HCT116 (cell line): ENCODE results near the gene ZC2HC1C. TPM values are rescaled to one million over a fixed set of nuclear protein-coding genes. Genes with fewer than 3 reads are reported as not detected.

ENCODE experiments used
- ATAC-seq: fragments of 200-7000 bp; cut with Tn5 transposase; 2 replicates; pipeline ENCODE4 v1.9.1; 2020; ENCODE audit warnings: mild to moderate bottlenecking, moderate library complexity
- BruUV-seq: library from RNA; stranded (reverse); fragments of 400-500 nt; replicated peaks from 2 replicates; lab custom pipeline; 2021; lab: Mats Ljungman, UMichigan
- CTCF ChIA-PET: fragments of 300-600 bp; sonication (Branson Sonifier 250); formaldehyde crosslinking; loops from one replicate; lab custom pipeline; 2021; ENCODE audit warnings: antibody characterized with exemption; lab: Charles Lee
- POLR2A ChIA-PET: fragments of 300-600, 350-600 bp; sonication (Branson Sonifier 250); formaldehyde crosslinking; loops from one replicate; lab custom pipeline; 2021; ENCODE audit warnings: antibody characterized with exemption; lab: Charles Lee
- RAD21 ChIA-PET, 2 experiments: fragments of 300-600 bp; sonication (Branson Sonifier 250); formaldehyde crosslinking; loops; one replicate each; lab custom pipeline; 2023; ENCODE audit warnings: low total read pairs in 2 of 2; ENCODE audit not compliant: uncharacterized antibody in 2 of 2, unreplicated experiment in 2 of 2, low non-redundant PET in 1 of 2; lab: Charles Lee
- DNase-seq: peaks from one replicate; pipeline ENCODE4 v3.0.0-alpha.2; 2010; ENCODE audit warnings: low read depth, low spot score
- H2AFZ ChIP-seq: fragments of 200-600 bp; shearing (Covaris generic), sonication (generic); 2 replicates; pipeline ENCODE4 v1.6.1; 2017; ENCODE audit warnings: low read depth, mixed run types, mixed read lengths, antibody characterized with exemption, low read length; ENCODE audit not compliant: poor library complexity, severe bottlenecking
- H3K27ac ChIP-seq: 2 replicates; pipeline ENCODE4 v1.5.1; 2012; ENCODE audit warnings: low read depth, low read length
- H3K27me3 ChIP-seq: fragments of 200-600 bp; sonication (generic); 2 replicates; pipeline ENCODE4 v1.6.1; 2016; ENCODE audit warnings: mixed run types, low read length, mixed read lengths; ENCODE audit not compliant: insufficient read depth
- H3K36me3 ChIP-seq, 2 experiments: fragments of 200-500 bp in 1 of 2; fragments of 200-600 bp in 1 of 2; sonication (Bioruptor generic) in 1 of 2; sonication (generic) in 1 of 2; 2 replicates each; pipeline versions ENCODE4 v1.5.1 to v1.6.1; 2014 to 2016; ENCODE audit warnings: low read length in 2 of 2, inconsistent platforms in 1 of 2, mixed read lengths in 1 of 2, mixed run types in 1 of 2; ENCODE audit not compliant: insufficient read depth in 2 of 2, control insufficient read depth in 1 of 2
- H3K4me1 ChIP-seq, 2 experiments: fragments of 200-600 bp in 1 of 2; sonication (generic) in 1 of 2; 2 replicates each; pipeline versions ENCODE4 v1.5.1 to v1.6.1; 2012 to 2017; ENCODE audit warnings: low read length in 2 of 2, inconsistent platforms in 1 of 2, mild to moderate bottlenecking in 1 of 2, mixed read lengths in 1 of 2, mixed run types in 1 of 2, moderate library complexity in 1 of 2; ENCODE audit not compliant: insufficient read depth in 2 of 2, control insufficient read depth in 1 of 2
- H3K4me2 ChIP-seq: fragments of 200-600 bp; sonication (generic); 2 replicates; pipeline ENCODE4 v1.6.1; 2017; ENCODE audit warnings: mixed run types, low read length, mixed read lengths
- H3K4me3 ChIP-seq, 2 experiments: fragments of 200-600 bp in 1 of 2; sonication (generic) in 1 of 2; replicated peaks in 1 of 2; 2 replicates each; pipeline ENCODE4 v1.5.1; 2011 to 2016; ENCODE audit warnings: low read length in 2 of 2, control low read depth in 1 of 2, low read depth in 1 of 2, mild to moderate bottlenecking in 1 of 2, mixed read lengths in 1 of 2, mixed run types in 1 of 2
- H3K79me2 ChIP-seq: fragments of 200-600 bp; sonication (generic); 2 replicates; pipeline ENCODE4 v1.6.1; 2017; ENCODE audit warnings: mild to moderate bottlenecking, mixed run types, low read length, moderate library complexity, mixed read lengths; ENCODE audit not compliant: insufficient read depth
- H3K9ac ChIP-seq: fragments of 200-600 bp; sonication (generic); 2 replicates; pipeline ENCODE4 v1.6.1; 2016; ENCODE audit warnings: low read length, mixed read lengths
- H3K9me2 ChIP-seq: fragments of 200-600 bp; sonication (generic), shearing (Covaris generic); 2 replicates; pipeline ENCODE4 v1.6.1; 2017; ENCODE audit warnings: mixed run types, mild to moderate bottlenecking, moderate library complexity; ENCODE audit not compliant: insufficient read depth
- H3K9me3 ChIP-seq, 2 experiments: fragments of 200-500 bp in 1 of 2; fragments of 200-600 bp in 1 of 2; sonication (Bioruptor generic) in 1 of 2; sonication (generic) in 1 of 2; 2 replicates each; pipeline ENCODE4 v1.6.1; 2014 to 2017; ENCODE audit warnings: low read length in 2 of 2, mixed read lengths in 2 of 2, inconsistent platforms in 1 of 2, low read depth in 1 of 2, mild to moderate bottlenecking in 1 of 2, mixed run types in 1 of 2, moderate library complexity in 1 of 2; ENCODE audit not compliant: control insufficient read depth in 1 of 2, insufficient read depth in 1 of 2
- H4K20me1 ChIP-seq: fragments of 200-600 bp; sonication (generic), shearing (Covaris generic); 2 replicates; pipeline ENCODE4 v1.6.1; 2017; ENCODE audit warnings: mixed run types, mild to moderate bottlenecking, moderate library complexity; ENCODE audit not compliant: insufficient read depth
- CBX3 ChIP-seq: IDR thresholded peaks from 2 replicates; pipeline ENCODE4 v1.6.1; 2012; ENCODE audit warnings: low read depth
- CEBPB ChIP-seq: IDR thresholded peaks from 2 replicates; pipeline ENCODE4 v1.6.1; 2012; ENCODE audit warnings: low read depth
- EGR1 ChIP-seq: IDR thresholded peaks from 2 replicates; pipeline ENCODE4 v1.6.1; 2012; ENCODE audit warnings: low read depth
- FOSL1 ChIP-seq: IDR thresholded peaks from 2 replicates; pipeline ENCODE4 v1.6.1; 2012; ENCODE audit warnings: low read depth
- REST ChIP-seq: IDR thresholded peaks from 2 replicates; pipeline ENCODE4 v1.6.1; 2012; ENCODE audit warnings: low read depth
- SP1 ChIP-seq: IDR thresholded peaks from 2 replicates; pipeline ENCODE4 v1.6.1; 2012; ENCODE audit warnings: low read depth
- YY1 ChIP-seq: IDR thresholded peaks from 2 replicates; pipeline ENCODE4 v1.6.1; 2011; ENCODE audit warnings: low read length, low read depth, moderate library complexity, mild to moderate bottlenecking; ENCODE audit not compliant: insufficient replicate concordance; ENCODE audit errors: extremely low read depth
- intact Hi-C: fragments of 100-400 bp; cut with micrococcal nuclease; formaldehyde crosslinking; loops from 2 replicates; pipeline ENCODE4 v1.10.0; 2022
- total RNA-seq: library from RNA; stranded (reverse); gene quantifications from one replicate; pipeline ENCODE4 v1.2.1, GENCODE V29; 2021; ENCODE audit not compliant: unreplicated experiment
- TF ChIP-seq, protein P1 (sequence below): IDR thresholded peaks from 2 replicates; pipeline ENCODE4 v1.6.1; 2011; ENCODE audit warnings: mild to moderate bottlenecking, low read length, moderate library complexity; ENCODE audit not compliant: insufficient replicate concordance; ENCODE audit errors: extremely low read depth
- TF ChIP-seq, protein P2 (sequence below): IDR thresholded peaks from 2 replicates; pipeline ENCODE4 v1.6.1; 2012

ZC2HC1C gene
- total RNA-seq, 1 experiment from 2014 or later, result 0.98 TPM

DNA sequence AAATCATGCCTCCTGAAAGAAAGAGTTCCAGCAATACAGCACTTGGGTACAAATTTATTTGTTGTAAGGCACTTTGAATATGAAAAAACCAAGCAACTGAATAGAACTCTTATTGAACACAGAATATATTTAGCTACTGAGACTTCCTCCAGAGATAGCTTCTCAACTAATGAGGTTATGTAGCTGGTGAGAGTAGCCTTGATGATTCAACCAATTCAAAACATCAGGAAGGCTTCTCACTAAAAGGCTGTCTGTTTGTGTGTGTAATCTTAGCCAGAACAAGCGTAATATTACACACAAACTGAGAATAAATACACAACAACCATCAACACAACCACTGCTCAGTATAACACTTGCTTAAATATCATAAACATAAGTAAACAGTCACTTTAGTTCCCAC is 46.3 kb upstream of the ZC2HC1C start (continued):
- TF ChIP-seq, protein P1, sequence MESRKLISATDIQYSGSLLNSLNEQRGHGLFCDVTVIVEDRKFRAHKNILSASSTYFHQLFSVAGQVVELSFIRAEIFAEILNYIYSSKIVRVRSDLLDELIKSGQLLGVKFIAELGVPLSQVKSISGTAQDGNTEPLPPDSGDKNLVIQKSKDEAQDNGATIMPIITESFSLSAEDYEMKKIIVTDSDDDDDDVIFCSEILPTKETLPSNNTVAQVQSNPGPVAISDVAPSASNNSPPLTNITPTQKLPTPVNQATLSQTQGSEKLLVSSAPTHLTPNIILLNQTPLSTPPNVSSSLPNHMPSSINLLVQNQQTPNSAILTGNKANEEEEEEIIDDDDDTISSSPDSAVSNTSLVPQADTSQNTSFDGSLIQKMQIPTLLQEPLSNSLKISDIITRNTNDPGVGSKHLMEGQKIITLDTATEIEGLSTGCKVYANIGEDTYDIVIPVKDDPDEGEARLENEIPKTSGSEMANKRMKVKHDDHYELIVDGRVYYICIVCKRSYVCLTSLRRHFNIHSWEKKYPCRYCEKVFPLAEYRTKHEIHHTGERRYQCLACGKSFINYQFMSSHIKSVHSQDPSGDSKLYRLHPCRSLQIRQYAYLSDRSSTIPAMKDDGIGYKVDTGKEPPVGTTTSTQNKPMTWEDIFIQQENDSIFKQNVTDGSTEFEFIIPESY, result no peak
- TF ChIP-seq CBX3, result no peak
- no peak for TF ChIP-seq CEBPB

DNA sequence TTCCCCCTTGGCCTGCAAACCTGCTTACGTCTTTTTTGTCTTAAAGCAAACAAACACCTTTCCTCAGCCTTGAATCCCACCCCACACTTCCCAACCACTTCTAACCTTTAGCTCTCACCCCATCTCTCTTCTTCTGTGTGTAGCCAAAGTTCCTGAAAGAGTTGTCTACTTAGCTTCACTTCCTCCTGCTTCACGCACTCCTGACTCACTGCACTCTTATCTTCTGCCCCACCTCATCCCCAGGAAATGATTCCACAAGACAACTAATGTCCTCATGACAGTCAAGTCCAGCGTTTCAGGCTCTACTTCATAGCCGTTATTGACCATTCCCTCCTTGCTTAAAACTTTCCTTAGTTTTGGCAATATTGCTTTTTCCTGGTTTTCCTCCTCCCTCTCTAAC is 44.4 kb upstream of the ZC2HC1C start:
- no peaks in the 10 kb centered on the region for H4K20me1 ChIP-seq
- H3K9me3 ChIP-seq, result no peaks in the 10 kb centered on the region
- CTCF ChIA-PET, result no interaction called here
- H3K4me2 ChIP-seq, result no peak overlapping the region
- peaks cover 5 to 9% of the 10 kb centered on the region in 2 experiments; a peak in 3 of 4 replicates for H3K36me3 ChIP-seq
- ATAC-seq (no peak), DNase-seq (no peak)
- H3K4me3 ChIP-seq, result no peak overlapping the region
- no peak overlapping the region for H3K27ac ChIP-seq
- no TSS peak for BruUV-seq
- H2AFZ ChIP-seq, result no peak overlapping the region
- H3K9me2 ChIP-seq, result no peaks in the 10 kb centered on the region
- H3K79me2 ChIP-seq, result no peaks in the 10 kb centered on the region
- POLR2A ChIA-PET, result no interaction called here
- TF ChIP-seq REST (no peak), EGR1 (no peak), YY1 (no peak), CBX3 (no peak), SP1 (no peak), FOSL1 (no peak)
- TF ChIP-seq, protein P2, sequence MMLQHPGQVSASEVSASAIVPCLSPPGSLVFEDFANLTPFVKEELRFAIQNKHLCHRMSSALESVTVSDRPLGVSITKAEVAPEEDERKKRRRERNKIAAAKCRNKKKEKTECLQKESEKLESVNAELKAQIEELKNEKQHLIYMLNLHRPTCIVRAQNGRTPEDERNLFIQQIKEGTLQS, result no peak
- H3K9ac ChIP-seq, result no peak overlapping the region
- H3K27me3 ChIP-seq, result no peaks in the 10 kb centered on the region
- RAD21 ChIA-PET, result no interaction called here
- intact Hi-C loops, result no loop called here
- H3K4me1 ChIP-seq, result no peaks in the 10 kb centered on the region
